ENCODE data around the gene MMP12. TPM values are rescaled to one million over a fixed set of nuclear protein-coding genes. Genes with fewer than 3 reads are reported as not detected.

Gene MMP12
- total and polyA plus RNA-seq, 8 donors, result 0.71 TPM; not detected in 7

GRCh38 chr11:102824556-102824955, 50.2 kb downstream of the MMP12 start:
- Histone ChIP-seq H3K9me3 (peaks cover 0 to 2% of the 10 kb centered on the region in 2 donors), H3K36me3 (no peaks in the 10 kb centered on the region), H3K4me3 (no peak overlapping the region), H3K27ac (no peak overlapping the region), H3K4me1 (no peaks in the 10 kb centered on the region), H3K27me3 (peaks cover 0 to 5% of the 10 kb centered on the region in 2 donors)
- TF ChIP-seq CTCF (IDR thresholded peaks at IDR 0.05), result no peak
- intact Hi-C loops (cut with DNase I), result no loop called here
- DNase-seq (no peak), ATAC-seq (no peak)

GRCh38 chr11:102819491-102819890, 55.3 kb downstream of the MMP12 start:
- ATAC-seq (no peak), DNase-seq (no peak)
- intact Hi-C loops (cut with DNase I), result no loop called here
- Histone ChIP-seq H3K27ac (no peak overlapping the region), H3K4me1 (no peaks in the 10 kb centered on the region), H3K36me3 (no peaks in the 10 kb centered on the region), H3K9me3 (peaks cover 0 to 5% of the 10 kb centered on the region in 2 donors), H3K27me3 (no peaks in the 10 kb centered on the region), H3K4me3 (no peak overlapping the region)
- TF ChIP-seq CTCF (IDR thresholded peaks at IDR 0.05), result no peak

GRCh38 chr11:102813484-102813883, 61.3 kb downstream of the MMP12 start:
- no peak for TF ChIP-seq CTCF (IDR thresholded peaks at IDR 0.05)
- Histone ChIP-seq H3K27ac (no peak overlapping the region), H3K4me1 (no peaks in the 10 kb centered on the region), H3K4me3 (no peak overlapping the region), H3K9me3 (peaks cover 0 to 5% of the 10 kb centered on the region in 2 donors), H3K36me3 (no peaks in the 10 kb centered on the region), H3K27me3 (no peaks in the 10 kb centered on the region)
- no peak for ATAC-seq
- no peak for DNase-seq
- intact Hi-C loops (cut with DNase I), result no loop called here

Other genes starting within 250 kb of the MMP12 start
- not detected for gene MMP20, start 249.7 kb downstream of the MMP12 start, total RNA-seq
- not detected for gene MMP20, start 249.7 kb downstream of the MMP12 start, polyA plus RNA-seq (ENCODE audit: insufficient read length in 6 of 6)
- gene MMP27, start 169.2 kb downstream of the MMP12 start, total RNA-seq, result not detected
- gene MMP27, start 169.2 kb downstream of the MMP12 start, polyA plus RNA-seq (ENCODE audit: insufficient read length in 6 of 6), result not detected
- gene MMP8, start 150.0 kb downstream of the MMP12 start, total RNA-seq, result 1 to 10 TPM in 1 of 2 donors, under 1 TPM in 1; 0.41 to 4.6 TPM
- under 1 TPM in 4 of 6 donors, not detected in 2; 0.11 to 0.41 (median 0.12) TPM for gene MMP8, start 150.0 kb downstream of the MMP12 start, polyA plus RNA-seq (ENCODE audit: insufficient read length in 6 of 6)
- under 1 TPM; 0.55 to 0.71 TPM for gene MMP10, start 94.4 kb downstream of the MMP12 start, total RNA-seq
- 1 to 10 TPM in 3 of 6 donors, under 1 TPM in 3; 0.36 to 2.9 (median 1.1) TPM for gene MMP10, start 94.4 kb downstream of the MMP12 start, polyA plus RNA-seq (ENCODE audit: insufficient read length in 6 of 6)
- 1 to 10 TPM; 1.8 to 9.5 TPM for gene MMP1, start 76.8 kb downstream of the MMP12 start, total RNA-seq
- 1 to 10 TPM; 1.1 to 7.4 (median 3.2) TPM for gene MMP1, start 76.8 kb downstream of the MMP12 start, polyA plus RNA-seq (ENCODE audit: insufficient read length in 6 of 6)
- gene MMP3, start 31.4 kb downstream of the MMP12 start, total RNA-seq, result 1 to 10 TPM in 1 of 2 donors, not detected in 1; 1.5 TPM
- gene MMP3, start 31.4 kb downstream of the MMP12 start, polyA plus RNA-seq (ENCODE audit: insufficient read length in 6 of 6), result not detected
- under 1 TPM in 1 of 2 donors, not detected in 1; 0.87 TPM for gene MMP13, start 80.8 kb upstream of the MMP12 start, total RNA-seq
- not detected for gene MMP13, start 80.8 kb upstream of the MMP12 start, polyA plus RNA-seq (ENCODE audit: insufficient read length in 6 of 6)
- 10 to 100 TPM; 23.8 to 23.9 TPM for gene DCUN1D5, start 217.2 kb upstream of the MMP12 start, total RNA-seq
- 10 to 100 TPM; 32.6 to 38.3 (median 36.4) TPM for gene DCUN1D5, start 217.2 kb upstream of the MMP12 start, polyA plus RNA-seq (ENCODE audit: insufficient read length in 6 of 6)
- 10 to 100 TPM; 12.8 to 15.9 TPM for gene DYNC2H1, start 234.4 kb upstream of the MMP12 start, total RNA-seq
- gene DYNC2H1, start 234.4 kb upstream of the MMP12 start, polyA plus RNA-seq (ENCODE audit: insufficient read length in 6 of 6), result 10 to 100 TPM; 29.3 to 41.2 (median 34.3) TPM